AG04450 (cell line): ENCODE results near the gene CSRP1. TPM values are rescaled to one million over a fixed set of nuclear protein-coding genes. Genes with fewer than 3 reads are reported as not detected.

Experiments used
- CTCF ChIA-PET: fragments of 300-600, 350-600 bp; formaldehyde crosslinking; extraction: SDS; loops from one replicate; lab custom pipeline; 2022; ENCODE audit warnings: antibody characterized with exemption, inconsistent platforms; lab: Charles Lee
- POLR2A ChIA-PET: fragments of 350-600 bp; formaldehyde crosslinking; extraction: SDS; loops from one replicate; lab custom pipeline; 2021; ENCODE audit warnings: antibody characterized with exemption, inconsistent platforms; lab: Yijun Ruan, JAX
- DNase-seq: peaks from one replicate; pipeline ENCODE4 v3.0.0-alpha.2; 2011; ENCODE audit warnings: low read depth, low spot score
- H3K27ac ChIP-seq: one replicate; pipeline ENCODE4 v1.5.1; 2012; ENCODE audit warnings: low read depth, low read length, control low read depth
- H3K27me3 ChIP-seq: one replicate; pipeline ENCODE4 v1.6.0; 2012; ENCODE audit warnings: low read length; ENCODE audit not compliant: control insufficient read depth, insufficient read depth
- H3K4me3 ChIP-seq: 2 replicates; pipeline ENCODE4 v1.5.1; 2011; ENCODE audit warnings: mild to moderate bottlenecking, low read depth, low read length, control low read depth
- H3K9me3 ChIP-seq: 2 replicates; pipeline ENCODE4 v1.5.1; 2012; ENCODE audit warnings: low read length; ENCODE audit not compliant: control insufficient read depth, insufficient read depth
- CTCF ChIP-seq: IDR thresholded peaks from 2 replicates; pipeline ENCODE4 v1.5.1; 2011; ENCODE audit warnings: low read depth, low read length, control low read depth, inconsistent platforms
- polyA plus RNA-seq: library from polyadenylated mRNA; depleted of rRNA; stranded (reverse); fragments of >200 nt; gene quantifications from 2 replicates; pipeline ENCODE4 v1.2.3, GENCODE V29; 2011

Gene CSRP1
- polyA plus RNA-seq, 1 experiment: 641 TPM

GRCh38 chr1:201516511-201517127, 9.7 kb upstream of the CSRP1 start:
- ChIA-PET CTCF (interaction anchor here (0.5 to 8.9 kb wide), 6 partner anchors 9 to 83 kb away, joined by 3 to 135 read pairs (median 4); partner anchors contain the start of gene CSRP1), POLR2A (no interaction called here)

GRCh38 chr1:201515895-201516294, 9.0 kb upstream of the CSRP1 start:
- H3K4me3 ChIP-seq: no peak overlapping the region
- TF ChIP-seq CTCF: no peak
- CTCF ChIA-PET: interaction anchor here (0.5 to 8.9 kb wide), 6 partner anchors 9 to 82 kb away, joined by 3 to 135 read pairs (median 4); partner anchors contain the start of gene CSRP1
- no peak for DNase-seq
- no peaks in the 10 kb centered on the region for H3K9me3 ChIP-seq
- H3K27ac ChIP-seq: no peak overlapping the region
- POLR2A ChIA-PET: no interaction called here
- no peaks in the 10 kb centered on the region for H3K27me3 ChIP-seq

More at GRCh38 chr1:201516511-201517127, 9.7 kb upstream of the CSRP1 start:
- Histone ChIP-seq H3K27me3 (no peaks in the 10 kb centered on the region), H3K27ac (no peak overlapping the region), H3K9me3 (no peaks in the 10 kb centered on the region), H3K4me3 (no peak overlapping the region)
- TF ChIP-seq CTCF: no peak
- DNase-seq: no peak

- ChIA-PET CTCF (interaction anchor here (1.0 to 8.9 kb wide), 5 partner anchors 8 to 81 kb away, joined by 3 to 135 read pairs (median 6); partner anchors contain the start of gene CSRP1), POLR2A (no interaction called here)
- TF ChIP-seq CTCF: no peak
Measured at GRCh38 chr1:201515062-201515750, 8.3 kb upstream of the CSRP1 start.

GRCh38 chr1:201514466-201514865, 7.5 kb upstream of the CSRP1 start:
- H3K27ac ChIP-seq: no peak overlapping the region
- TF ChIP-seq CTCF: no peak
- H3K27me3 ChIP-seq: no peaks in the 10 kb centered on the region
- ChIA-PET POLR2A (interaction anchor here (0.6 kb wide), 1 partner anchor 271 kb away, joined by 10 read pairs; no protein-coding TSS in a partner anchor), CTCF (interaction anchor here (2.3 to 8.9 kb wide), 8 partner anchors 11 to 80 kb away, joined by 10 to 307 read pairs (median 66); no protein-coding TSS in a partner anchor)
- no peak overlapping the region for H3K4me3 ChIP-seq
- DNase-seq: no peak
- no peaks in the 10 kb centered on the region for H3K9me3 ChIP-seq

More at GRCh38 chr1:201515062-201515750, 8.3 kb upstream of the CSRP1 start:
- H3K27ac ChIP-seq: no peak overlapping the region
- no peak overlapping the region for H3K4me3 ChIP-seq
- no peaks in the 10 kb centered on the region for H3K27me3 ChIP-seq
- no peak for DNase-seq
- H3K9me3 ChIP-seq: no peaks in the 10 kb centered on the region
